GM21381 (cell line): ENCODE results near the gene SPDYE4.

Experiments used
- ATAC-seq: cut with Tn5 transposase; IDR thresholded peaks from one replicate; pipeline ENCODE4 v1.9.1; 2021; ENCODE audit warnings: mild to moderate bottlenecking, moderate library complexity; ENCODE audit not compliant: unreplicated experiment

The SPDYE4 gene

DNA sequence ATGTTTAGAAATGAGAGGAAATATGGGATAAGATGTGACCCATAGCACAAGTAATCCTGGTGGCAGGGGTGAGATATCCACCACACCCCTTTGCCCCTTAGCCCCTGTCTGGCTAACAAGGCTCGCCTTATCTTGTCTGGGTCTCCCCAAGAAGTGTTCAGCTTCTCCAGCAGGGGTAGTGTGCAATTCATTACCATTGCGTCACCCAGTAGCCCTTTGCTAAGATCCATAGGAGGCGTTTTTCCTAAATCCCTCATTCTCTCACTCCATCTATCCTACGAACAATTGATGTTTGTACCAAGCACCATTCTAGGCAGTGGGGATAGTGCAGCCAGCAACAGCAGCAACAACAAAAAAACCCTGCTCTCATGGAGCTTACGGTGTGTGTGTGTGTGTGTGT, 44.5 kb downstream of the SPDYE4 start:
- ATAC-seq: no peak

DNA sequence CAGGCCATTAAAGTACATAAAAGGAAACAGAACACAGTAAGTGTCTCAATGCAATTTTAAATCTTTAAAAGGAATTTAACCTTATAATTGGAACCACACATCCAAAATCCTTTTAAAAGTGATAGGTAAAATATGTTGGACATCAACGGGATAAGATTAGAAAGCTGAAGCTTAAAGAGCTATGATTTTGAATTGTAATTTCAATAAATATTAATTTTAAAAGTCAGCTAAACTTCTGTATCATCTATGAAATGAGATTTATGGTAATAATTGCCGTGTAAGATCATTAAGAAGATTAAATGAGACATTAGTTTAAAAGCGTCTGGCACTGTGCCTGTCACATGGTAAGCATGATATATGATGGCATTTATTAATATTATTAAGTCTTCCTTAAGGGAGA, 45.0 kb downstream of the SPDYE4 start:
- ATAC-seq: no peak

DNA sequence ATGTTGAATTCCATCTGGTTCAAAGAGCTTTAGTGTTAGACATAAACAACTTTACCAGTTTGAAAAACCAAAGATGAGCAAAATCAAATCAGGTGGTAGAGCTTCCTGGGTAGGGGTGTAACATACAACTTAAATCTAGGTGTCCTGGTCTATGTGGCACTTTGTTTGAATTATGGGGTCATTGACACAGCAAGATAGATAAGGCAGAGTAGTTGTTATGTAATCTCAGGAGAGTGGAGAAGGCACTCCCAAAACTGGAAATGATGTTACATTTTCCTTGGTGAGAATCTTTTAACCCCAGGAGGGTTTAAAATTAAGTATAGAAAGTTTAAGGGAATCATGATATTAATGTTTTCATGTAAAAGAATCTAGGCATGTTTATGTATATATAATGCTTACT, 45.6 kb downstream of the SPDYE4 start:
- ATAC-seq: no peak

DNA sequence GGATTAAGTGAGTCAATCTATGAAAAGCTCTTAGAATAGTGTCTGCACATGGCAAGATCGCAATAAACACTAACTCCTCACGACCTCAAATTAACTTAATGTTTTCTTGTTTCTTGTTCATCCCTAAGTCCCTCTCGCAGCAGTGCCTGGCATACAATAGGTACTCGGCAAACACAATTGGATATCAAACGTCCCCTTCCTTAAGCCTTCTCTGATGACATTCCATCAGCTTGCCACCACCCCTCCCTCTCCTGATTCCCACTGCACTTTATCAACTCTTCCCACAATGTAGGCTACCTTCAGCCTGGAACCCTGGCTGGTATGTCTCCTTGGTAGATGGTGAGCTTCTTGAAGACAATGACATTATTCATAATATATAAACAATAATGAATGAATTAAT, 47.1 kb downstream of the SPDYE4 start:
- no peak for ATAC-seq

DNA sequence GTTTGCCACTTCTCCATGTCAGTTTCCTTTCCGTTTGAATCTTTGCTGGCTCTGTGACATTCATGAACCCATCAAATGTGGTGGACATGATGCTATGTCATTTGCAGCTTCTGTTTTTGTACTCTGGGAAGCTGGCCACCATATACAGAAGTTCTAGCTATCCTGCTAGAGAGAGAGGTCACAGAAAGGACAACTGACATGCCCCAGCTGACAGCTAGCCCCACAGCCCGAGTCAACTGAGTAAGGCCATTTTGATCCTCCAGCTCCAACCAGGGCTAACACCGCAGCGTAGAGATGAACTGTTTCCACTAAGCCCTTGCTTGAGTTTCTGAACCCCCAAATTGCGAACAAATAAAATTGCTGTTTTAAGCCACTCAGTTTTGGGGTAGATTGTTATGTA, 47.5 kb downstream of the SPDYE4 start:
- ATAC-seq: no peak

DNA sequence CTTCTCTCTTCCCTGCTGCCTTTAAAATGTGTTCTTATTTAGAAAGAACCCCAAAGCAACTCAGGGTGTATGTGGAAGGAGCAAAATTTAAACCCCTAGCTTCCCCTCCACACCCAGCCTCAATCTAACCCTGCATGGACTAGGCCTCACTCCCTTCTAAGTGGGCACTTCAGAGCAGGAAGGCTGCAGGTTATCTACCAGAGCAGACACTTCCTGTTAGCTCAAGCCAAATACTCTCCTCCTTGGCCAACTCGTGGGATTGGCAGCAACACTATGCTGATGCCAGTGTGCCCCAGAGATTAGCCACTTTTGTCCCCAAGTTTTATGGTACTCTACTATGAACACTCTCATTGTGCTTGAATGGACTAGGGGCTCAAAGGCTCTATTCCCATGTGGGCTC, 49.3 kb downstream of the SPDYE4 start:
- ATAC-seq: no peak

DNA sequence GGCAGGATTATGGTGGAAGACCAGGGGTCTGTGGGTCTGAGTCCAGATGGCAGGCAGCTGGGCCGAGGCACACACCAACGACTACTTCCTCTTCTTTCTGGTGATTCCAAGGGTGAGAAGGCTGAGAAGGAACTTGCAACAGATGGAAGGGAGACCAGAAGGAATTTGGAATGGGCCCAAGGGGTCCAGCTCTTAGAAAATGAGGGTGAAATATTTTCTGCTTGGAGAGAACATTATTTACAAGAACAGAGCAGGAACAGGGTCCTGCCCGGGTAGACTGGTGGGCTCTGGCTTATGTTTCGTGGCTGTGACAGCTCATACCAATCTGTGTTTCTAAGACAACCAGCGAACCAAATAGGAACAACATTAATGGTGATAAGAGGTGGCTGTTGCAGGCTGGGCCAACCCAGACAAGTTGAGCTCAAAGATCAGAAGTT, 50.3 kb downstream of the SPDYE4 start:
- ATAC-seq: no peak

DNA sequence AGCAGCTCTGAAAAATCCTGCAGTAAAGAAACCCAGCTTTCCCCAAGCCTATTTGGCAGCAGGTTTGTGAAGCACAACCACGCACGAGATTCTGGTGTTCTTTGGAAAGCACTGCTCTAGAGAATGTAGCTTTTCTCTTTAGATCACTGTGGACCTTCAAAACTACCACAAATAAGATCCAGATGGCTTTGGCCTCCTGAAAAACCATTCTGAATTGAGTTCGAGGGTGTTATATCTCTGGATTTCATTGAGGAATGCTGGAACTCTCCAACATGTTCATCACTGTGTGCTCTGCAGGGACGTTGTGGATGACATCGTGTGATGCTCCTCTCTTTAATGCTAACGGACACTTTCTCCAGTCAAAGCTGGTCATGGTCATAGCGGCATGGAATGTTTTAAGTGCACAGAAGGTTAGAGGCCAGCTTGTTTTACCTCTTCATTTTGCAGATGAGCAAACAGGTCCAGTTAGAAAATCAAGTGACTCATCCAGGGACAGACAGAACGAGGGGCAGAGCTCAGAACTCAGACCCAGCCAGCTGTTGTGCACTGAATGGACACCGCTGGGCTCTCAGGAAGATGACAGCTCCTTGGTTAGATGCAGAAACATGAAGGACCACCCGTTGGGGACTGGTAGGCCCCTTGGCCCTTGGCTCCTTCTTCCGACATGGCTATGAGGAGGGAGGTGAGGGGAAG, 50.9 kb downstream of the SPDYE4 start:
- ATAC-seq: no peak

DNA sequence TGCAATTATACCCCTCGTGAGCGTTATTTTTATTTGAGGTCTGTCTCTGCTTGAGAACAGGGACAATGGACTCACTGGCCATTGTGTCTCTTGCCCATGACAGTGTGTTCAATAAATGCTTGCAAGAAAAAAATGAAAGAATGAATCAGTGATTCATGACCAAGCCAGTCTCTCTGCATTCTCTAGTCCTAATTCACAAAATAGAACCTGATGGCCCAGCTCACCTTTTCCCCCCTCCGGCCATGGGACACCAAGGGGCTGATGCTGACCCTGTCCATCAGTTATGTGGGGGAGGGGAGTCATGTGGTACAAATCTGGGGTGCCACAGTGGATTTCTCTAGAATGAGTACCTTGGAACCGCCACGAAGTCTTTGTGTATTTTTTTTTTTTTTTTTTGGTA, 51.9 kb downstream of the SPDYE4 start:
- no peak for ATAC-seq

DNA sequence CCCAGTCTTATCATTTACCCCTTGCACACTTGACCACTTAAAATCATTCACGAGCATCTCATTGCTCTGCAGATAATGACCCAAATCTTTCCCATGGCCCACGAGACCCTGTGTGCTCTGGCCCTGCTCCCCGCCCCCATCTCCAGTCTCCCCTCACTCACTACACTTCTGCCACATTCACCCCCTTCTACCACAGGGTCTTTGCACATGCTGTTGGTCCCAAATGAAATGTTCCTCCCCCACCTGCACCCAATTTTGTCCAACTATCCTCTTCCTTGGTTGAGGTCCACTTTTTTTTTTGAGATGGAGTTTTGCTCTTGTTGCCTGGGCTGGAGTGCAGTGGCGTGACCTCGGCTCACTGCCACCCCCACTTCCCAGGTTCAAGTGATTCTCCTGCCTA, 52.9 kb downstream of the SPDYE4 start:
- ATAC-seq: no peak

DNA sequence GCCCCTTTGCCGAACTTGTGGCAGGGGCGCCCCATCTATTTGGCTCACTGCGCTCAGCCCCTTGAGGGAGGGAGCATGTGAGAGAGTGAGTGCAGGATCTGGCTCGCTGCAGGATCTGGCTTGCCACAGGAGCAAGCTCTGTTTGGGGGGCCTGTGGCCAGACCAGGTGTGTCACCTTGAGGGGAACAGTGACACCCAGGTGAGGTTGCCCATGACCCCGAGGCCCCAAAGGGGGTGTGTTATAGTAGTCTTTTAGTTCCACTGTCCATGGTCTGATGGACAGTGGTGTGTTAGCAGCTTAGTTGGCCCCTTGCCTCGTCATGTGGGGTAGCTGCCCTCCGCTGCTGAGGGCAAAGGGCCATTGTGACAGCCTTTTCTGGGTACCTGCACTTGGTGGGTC, 55.3 kb downstream of the SPDYE4 start:
- ATAC-seq: no peak

DNA sequence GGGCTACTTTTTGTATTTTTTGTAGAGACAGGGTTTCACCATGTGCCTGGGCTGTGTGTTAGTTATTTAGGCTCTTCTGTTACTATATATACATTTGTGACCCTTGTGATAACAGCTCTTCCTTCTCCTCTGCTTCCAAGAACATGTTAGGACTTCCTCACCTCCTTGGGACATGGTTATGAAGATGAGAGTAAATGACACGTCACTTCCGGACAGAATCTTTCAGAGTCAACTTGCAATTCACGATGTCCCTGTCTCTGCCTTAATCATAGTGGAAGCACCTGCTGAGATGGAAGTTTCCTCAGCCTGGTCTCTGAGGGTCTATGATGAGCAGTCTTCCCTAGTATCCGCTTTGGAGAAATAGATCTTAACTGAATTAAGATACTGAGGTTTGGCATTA, 56.6 kb downstream of the SPDYE4 start:
- ATAC-seq: no peak

DNA sequence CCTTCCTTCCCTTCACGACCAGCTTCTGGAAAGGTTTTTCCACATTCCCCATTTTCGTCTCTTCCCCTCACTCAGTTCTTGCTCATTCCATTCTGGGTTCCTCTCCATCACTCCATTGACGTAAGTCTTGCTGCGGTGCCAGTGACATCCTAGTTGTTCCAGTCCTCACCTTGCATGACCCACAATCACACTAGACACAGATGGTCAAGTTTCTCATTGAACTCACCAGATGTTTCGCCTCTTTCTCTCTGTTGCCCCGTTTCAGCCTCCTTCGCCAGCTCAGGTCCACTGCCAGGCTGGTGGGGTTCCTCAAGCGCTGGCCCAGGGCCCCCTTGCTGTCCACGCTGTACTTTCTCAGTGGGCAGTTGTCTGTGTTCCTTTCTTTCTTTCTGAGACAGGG, 57.1 kb downstream of the SPDYE4 start:
- no peak for ATAC-seq
